Stimulated activated CD8-positive, alpha-beta memory T cell treated with anti-CD3 and anti-CD28 coated beads, Interleukin-12 subunit alpha, Interleukin-12 subunit beta, amount 100 ng/mL, for 24 hours (primary cell): ENCODE results near the gene RABL3.
"Not testable (repeated sequence)": the region's sequence is repeated elsewhere in the genome, so short reads cannot be mapped to it uniquely, and the experiment has no call there.

Source experiments
- DNase-seq: peaks from one replicate; pipeline ENCODE4 v3.0.0-alpha.2; 2020; ENCODE audit errors: extremely low read depth

The RABL3 gene

DNA sequence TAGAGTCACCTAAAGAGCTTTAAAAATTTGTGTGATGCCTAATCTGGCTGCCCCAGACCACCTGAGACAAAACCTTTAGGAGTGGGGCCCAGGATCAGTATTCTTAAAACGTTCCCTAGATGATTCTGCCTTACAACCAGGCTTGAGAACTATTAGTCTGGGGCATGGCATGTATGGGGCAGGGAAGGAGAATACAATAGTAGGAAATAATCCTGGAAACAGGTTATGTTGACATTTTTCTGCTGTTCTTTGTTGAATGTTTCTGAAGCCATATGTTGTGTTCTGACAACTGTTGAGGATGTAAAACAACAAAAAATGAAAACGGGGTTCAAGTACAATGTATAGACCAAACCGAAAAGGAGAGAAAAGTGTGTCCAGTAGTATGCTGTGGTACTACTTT is 3.1 kb upstream of the RABL3 start:
- no peak for DNase-seq

DNA sequence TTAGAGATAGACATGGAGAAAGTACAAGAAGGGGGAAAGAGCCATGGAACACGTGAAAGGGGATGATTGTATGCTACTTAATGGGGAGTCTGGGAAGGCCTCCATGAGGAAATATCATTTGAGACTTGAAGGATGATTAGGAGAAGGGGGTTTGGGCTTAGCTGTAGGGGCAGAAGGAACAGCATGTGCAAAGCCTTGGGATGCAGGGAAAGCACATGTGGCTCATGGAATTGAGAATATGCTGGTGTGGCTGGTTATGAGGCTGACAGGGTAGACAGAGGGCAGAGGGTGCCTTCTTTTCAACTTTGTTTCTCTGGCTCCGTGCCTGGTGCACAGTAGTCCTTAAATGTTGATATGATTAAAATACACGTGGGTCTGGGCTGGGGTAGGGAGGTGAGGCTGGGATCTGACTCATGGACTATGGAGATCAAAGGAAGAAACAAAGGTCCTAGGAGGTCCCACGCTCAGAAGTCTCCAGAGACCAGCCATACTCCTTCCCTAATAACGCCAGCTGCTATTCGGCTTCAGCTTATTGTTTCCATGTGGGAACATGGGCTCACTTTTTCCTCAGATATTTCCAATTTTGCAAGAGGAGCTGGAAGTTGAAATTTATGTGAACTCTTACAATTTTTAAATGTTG is 1.4 kb upstream of the RABL3 start:
- no peak for DNase-seq

DNA sequence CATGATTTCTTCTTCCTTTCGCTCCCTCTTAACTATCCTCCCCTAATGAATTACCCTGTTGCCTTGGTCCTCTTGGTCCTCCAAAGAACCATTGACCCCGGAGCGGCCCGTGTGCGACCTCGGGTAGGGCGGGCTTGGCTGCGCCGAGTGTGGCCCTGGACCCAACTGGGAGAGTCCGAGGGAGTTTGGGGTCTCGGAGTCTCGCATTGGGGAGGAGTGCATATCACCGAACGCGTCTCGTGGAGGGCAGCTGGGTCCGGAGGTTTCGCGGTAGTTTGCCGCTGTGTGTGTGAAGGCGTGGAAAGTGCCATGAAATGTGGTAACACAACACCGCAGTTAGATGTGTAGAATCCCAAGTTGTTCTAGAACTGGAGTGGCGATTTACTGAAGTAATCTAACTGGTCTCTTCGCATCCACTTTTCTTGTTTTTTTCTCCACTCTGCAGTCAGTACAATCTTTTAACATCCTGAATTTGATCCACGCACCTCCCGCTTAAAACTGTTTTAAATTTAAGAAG is 591 bp upstream of the RABL3 start:
- no peak for DNase-seq

DNA sequence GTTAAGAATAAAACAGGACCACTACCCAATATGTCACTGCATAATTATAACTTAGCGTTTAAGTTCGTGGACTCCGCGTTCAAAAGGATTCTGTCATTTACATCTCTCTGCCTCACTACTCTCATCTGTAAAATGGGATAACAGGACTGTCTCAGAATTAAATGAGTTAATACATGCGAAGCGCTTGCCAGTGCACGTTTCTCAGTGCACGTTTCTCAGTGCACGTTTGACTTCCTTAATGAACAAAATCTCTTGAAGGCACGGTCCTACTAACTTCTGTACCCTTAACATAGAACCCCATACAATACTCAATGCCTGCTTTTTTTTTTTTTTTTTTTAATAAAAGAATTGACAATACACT is 499 bp downstream of the RABL3 start:
- no peak for DNase-seq

DNA sequence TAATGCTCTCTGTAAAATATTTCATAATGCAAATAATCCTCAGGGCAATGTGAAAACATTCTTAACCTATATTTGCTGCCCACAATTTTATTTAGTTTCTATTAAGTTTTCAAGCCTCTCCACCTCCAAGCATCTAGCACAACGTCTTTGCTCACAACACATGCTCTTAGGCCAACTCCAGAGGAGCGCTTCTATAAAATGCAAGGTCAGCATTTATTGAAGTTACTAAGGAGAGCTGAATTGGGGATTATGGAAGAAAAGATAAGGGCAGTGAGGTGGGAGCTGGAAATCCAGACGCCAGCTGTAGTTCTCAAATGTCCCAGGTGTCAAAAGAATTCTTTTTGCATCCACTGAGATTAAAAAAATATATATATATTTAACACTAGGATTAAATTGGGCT is 996 bp downstream of the RABL3 start:
- no peak for DNase-seq

DNA sequence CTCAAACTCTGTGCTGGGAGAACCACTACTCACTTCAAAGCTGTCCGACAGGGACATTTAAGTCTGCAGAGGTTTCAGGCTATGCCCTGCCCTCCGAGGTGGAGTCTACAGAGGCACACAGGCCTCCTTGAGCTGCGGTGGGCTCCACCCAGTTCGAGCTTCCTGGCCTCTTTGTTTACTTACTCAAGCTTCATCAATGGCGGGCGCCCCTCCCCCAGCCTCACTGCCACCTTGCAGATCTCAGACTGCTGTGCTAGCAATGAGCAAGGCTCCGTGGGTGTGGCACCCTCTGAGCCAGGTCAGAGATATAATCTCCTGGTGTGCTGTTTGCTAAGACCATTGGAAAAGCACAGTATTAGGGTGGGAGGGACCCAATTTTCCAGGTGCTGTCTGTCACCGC is 4.3 kb downstream of the RABL3 start:
- not testable (repeated sequence) for DNase-seq

DNA sequence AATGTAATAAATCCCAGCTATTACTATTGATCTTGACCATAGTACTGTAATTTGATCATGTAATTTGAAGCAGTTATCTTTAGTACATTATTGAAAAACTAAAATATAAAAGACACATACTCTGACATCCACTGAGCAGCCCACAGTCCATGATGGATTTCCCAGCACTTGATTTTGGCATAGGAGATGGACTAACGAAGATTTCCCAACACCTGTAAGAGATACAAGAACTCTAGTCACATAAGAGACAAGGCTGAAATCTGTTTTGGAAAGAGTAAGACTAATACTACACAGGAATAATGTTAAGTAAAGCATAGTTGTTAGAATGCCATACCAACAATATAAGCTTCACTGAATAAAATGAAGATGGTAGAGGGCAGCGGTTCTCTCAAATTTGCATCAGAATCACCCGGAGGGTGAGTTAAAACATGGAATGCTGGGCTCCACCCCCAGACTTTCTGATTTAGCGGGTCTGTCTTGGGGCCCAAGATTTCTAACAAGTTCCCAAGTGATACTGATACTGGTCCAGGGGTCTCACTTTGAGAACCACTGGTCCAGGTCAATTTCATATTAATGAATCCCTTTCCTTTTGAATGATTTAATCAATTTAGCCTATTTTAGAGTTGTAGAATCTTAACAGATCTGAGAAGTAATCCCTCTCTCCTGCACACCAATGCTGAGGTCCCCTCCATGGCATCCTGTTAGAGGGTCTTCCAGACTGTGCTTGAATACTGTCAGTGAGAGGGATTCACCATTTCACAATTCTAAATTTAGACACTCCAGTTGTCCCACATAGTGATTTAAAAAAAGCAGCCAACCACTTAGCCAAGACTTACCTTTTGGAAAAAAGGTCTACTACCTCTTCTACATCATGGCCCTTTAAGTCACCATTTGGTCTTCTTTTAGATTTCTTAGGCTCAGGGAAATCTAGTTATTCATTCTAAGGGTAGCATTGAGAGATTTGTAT is 11.5 kb downstream of the RABL3 start:
- no peak for DNase-seq

DNA sequence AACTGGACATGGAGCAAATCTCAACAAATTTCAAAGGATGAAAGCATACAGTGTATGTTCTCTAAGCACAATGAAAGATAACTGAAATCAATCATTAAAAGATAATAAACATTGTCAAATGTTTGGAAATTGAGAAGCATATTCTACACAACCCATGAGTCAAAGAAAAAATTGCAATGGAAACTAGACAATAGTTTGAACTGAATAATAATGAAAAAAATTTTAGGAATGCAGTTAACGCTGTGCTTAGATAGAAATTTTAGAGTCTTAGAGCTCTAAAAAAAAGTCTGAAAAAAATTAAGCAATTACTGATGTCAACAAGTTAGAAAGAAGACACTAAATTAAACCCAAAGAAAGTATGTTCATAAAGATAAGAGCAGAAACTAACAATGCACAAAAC is 15.5 kb downstream of the RABL3 start:
- DNase-seq, result no peak

DNA sequence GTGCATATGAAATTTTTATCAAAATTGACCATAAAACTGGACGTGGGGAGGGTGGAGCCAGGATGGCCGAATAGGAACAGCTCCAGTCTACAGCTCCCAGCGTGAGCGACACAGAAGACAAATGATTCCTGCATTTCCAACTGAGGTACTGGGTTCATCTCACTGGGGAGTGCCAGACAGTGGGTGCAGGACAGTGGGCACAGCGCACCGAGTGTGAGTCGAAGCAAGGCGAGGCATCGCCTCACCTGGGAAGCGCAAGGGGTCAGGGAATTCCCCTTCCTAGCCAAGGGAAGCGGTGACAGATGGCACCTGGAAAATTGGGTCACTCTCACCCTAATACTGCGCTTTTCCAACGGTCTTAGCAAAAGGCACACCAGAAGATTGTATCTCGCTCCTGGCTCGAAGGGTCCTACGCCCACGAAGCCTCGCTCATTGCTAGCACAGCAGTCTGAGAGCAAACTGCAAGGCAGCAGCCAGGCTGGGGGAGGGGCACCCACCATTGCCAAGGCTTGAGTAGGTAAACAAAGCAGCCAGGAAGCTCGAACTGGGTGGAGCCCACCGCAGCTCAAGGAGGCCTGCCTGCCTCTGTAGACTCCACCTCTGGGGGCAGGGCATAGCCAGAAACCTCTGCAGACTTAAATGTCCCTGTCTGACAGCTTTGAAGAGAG is 23.0 kb downstream of the RABL3 start:
- DNase-seq, result not testable (repeated sequence)

DNA sequence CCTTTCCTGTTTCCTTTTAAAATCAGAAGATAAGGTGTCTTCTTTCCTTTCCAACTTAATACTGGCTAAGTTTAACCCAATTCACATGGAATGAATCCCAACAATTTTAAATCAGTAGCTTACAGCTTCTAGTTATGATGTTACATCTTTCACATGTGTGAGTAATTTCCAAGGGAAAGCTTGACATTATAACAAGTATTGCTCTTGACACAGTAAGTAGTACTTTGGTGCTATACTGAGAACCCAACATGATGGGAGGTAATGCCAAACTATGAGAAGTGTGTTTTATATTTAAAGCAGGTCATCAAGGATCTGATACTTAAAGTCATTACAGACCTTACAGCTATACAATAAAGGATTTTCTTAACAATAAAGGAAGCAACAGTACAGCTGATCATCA is 29.1 kb downstream of the RABL3 start:
- DNase-seq, result no peak

DNA sequence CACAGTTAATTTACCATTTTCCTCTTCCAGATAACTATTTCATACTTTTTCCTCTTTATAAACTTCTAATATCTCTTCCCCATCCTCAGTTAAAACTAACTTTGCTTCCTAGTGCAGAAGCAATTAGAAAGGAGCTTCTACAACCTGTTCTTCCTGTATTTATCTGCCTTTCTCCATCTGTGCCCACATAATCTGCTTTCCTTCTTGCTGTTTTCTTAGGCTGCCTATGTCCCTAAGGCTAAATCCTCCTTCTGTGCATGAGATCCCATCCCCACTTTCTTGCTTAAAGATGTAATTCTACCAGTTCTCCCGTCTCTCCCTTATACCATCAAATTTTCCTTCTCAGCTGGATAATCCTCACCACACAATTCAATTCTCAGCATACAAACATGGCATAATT is 31.9 kb downstream of the RABL3 start:
- no peak for DNase-seq

DNA sequence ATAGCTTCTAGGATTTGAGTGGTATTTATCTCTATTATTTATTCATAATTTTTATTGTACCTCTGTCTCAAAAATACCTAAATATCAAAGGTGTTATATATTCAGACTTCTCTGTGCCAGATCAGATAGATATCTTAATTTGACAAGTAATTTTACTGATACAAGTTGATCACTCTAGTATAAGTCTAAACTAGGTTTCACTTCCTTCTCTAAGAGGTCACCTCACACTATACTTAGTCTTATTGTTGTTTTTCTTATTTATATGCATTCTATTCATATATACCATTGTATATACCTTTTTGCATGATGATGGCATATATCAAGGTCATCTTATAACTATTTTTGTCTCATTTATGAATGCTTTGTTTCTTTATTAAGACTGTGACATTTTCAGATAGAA is 33.9 kb downstream of the RABL3 start:
- no peak for DNase-seq

DNA sequence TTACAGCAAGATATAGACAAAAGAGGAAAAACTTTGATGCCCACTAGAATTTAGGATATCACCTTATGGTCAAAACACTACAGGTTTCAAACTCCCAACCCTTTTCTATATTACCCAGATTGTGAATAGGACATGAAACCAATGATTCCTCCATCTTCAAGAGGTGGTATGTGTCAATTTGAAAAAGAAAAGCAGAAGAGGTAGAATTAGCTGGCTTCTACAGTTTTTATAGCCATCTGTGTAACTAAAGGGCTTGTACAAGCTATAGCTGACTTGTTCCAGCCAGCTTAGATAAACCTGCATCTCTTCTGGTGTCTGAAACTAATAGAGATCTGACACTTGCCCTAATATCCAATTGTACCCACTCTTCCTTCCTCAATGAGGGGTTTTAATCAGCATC is 35.4 kb downstream of the RABL3 start:
- no peak for DNase-seq

DNA sequence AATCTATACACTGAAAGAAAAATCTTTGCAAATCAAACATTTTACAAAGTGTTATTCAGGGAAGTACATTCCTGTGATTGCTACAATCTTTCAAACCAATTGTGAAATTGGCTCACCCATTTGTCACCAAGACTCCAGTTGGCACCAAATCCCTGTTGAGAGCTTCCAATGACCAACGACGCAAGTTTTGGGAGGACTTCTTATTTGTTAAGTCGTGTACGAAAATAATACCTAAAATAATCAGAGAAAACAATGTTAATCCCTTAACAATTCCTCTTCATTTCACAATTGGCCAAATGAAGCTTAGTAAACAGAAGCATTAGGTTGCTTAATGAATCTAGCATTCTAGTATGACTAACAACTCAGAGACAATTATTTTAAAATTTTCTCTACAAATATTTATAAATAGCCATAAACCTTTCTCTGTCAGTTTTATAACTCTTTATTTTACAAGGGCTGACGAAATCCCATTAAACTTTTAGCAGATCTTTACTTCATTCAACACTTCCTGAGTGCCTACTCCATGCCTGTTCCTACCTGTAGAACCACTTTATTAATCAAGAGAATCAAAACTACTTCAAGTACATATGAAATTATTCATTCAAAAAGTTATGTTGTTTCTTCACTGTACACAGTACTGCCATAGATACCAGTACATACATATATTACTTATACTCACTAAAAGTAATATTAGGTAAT is 36.3 kb downstream of the RABL3 start:
- DNase-seq, result no peak

DNA sequence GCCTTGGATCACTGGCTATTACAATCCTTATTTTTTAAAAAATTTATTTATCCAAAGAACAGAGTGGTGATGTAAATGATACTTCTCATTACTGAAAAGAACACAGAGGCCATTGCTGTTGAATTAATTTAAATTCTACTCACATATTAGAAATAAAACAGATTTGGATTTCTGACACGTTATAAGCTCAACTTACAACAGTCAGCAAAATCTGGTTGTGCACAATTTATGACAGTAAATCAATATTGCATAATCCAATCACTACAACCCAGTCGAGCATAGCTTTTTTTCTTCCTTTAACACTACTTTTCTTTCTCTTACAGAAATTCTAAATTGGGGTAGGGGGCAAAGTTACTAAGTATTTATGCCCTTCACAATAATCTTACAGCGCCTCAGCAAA is 43.0 kb downstream of the RABL3 start:
- DNase-seq, result no peak

DNA sequence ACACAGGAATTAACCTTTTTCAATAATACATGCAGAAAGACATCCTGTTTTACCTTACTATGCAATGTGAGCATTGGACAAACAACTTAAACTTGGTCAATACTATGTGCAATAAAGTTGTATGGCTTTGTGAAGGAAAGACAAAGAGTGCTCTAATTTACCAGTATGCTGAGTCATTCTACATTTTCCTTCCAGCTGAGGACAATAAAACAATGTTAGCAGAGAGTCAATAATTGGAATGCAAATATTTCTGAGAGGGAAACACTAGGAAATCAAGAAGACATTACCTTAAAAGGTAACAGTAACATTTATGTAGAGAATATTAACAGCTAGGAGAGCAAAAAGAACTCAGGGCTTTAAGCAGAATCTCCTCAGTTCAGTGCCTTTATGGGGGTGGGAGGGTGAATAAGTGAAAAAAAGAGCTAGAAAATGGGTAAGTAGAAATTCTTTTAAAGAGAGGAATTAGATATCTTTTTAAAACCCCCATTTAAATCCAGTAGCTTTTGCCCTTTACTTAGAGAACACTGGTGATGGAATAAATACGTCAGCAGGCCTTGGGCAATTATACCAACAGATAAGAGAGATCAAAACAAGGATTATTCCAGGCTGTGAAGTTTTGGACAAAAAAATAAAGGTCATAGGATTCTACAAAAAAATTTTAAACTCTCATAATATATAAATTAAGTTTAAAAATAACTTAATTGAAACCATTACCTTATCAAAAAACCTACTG is 48.7 kb downstream of the RABL3 start:
- DNase-seq, result no peak

DNA sequence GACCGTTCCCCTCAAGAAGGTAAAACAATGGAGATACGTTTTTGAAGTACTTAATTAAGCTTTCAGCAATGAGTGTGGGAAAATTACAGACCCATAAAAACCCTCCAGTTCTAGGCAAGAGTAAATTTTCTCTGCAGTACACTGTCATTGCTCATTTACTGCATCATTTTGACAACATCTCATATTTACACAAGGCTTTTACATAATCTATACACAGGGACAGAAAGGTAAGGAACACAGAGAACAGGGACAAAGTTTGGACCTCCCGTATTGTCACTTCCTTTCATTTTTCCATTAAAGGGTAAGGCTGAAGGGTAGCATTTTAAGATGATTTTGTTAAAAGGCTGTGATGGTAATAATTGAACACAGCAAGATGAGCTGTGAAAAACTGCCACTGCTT is 52.9 kb downstream of the RABL3 start:
- DNase-seq, result no peak

DNA sequence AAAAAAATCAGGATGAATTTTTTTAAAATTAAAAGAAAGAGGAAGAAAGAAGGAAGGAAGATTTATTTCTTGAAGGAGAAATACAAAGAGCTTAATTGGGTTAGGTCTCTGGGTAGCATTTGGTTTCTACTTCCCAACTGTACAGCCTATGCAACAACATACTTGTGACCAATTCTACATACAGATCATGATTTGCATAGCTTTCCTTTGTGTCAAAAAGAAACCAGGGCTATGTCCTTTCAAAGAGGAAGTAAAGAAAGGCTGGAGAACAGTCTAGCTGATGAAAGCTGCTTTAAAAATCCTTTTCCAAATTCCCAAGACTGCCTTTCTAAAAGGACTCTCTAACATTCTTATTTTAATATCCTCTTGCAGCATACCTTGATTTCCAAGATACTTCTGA is 54.2 kb downstream of the RABL3 start:
- DNase-seq, result no peak

DNA sequence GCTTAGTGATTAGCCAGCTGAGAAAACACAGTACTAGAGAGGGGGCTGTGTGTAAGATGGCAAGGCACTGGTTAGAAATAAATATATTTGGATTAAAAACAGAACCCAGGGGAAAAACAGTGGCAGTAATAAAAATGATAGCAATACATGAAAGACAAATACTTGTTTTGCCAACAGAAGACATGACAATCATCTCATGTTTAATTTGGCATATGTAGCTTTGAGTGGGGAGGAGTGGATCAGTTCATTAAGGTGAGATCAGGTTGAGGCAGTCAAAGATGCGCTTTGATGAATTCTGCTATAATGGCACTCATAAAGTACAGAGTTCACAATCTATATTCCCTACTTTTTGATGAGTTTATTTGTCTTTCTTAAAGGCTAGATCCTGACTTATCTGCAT is 56.9 kb downstream of the RABL3 start:
- DNase-seq, result no peak

DNA sequence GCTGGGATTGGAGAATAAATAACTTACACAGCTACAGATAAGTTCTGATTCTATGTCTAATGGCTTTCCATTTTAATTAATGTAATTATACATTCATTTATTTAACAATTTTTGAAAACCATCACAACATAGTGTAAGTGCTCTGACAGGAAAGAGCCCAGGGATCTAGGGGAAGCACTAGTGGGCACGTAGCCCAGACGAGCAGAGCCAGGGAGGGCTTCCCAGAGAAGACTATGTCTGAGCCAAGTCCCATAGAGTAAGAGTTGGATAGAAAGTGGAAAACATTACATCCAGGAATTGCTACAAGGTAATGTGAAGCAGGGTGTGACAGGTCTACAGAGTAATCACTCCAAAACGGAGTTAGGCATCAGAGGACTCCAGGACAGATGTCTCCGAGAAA is 57.4 kb downstream of the RABL3 start:
- DNase-seq, result no peak

DNA sequence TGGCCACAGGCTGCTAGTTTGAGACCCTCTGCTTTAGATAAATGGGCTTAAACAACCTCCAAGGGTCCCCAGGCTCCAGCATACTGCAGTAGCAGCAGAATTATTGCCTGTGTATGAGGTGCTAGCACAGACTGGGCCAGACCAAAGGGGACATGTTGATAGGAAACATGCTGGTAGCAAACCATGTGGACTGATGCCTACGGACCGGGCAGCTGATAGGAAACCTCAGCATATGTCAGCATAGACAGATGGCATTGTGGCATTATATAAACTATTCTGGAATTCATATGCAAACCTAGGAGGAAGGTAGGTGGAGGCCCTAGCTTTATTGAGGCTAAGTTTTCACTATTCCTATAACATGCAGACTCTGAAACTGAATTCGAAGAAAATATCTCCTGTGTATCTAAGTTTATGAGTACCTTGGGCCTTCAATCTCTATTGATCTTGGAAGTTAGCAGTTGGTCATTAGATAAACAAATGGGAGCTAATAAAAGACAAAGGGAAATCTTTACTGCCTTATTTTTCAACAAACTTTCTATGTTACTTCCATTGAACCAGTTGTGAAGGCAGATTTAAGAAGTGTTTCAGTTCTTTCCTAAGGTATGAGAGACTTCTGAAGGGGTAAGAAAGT is 58.5 kb downstream of the RABL3 start:
- DNase-seq, result no peak
